SK-N-SH (cell line): ENCODE results near the gene ABCC5. TPM values are rescaled to one million over a fixed set of nuclear protein-coding genes. Genes with fewer than 3 reads are reported as not detected.

Experiments
- CTCF ChIA-PET: fragments of 300-600, 350-600 bp; formaldehyde crosslinking; extraction: SDS; loops from one replicate; lab custom pipeline; 2021; lab: Yijun Ruan, JAX
- POLR2A ChIA-PET: fragments of 350-600 bp; sonication (Branson Sonifier 250); formaldehyde crosslinking; extraction: SDS; loops from one replicate; lab custom pipeline; 2020; ENCODE audit warnings: antibody characterized with exemption, inconsistent platforms; lab: Yijun Ruan, JAX
- DNase-seq: peaks from one replicate; pipeline ENCODE4 v3.0.0; 2012
- H2AFZ ChIP-seq: fragments of 200-600 bp; sonication (generic); 2 replicates; pipeline ENCODE4 v1.8.1; 2016; ENCODE audit warnings: antibody characterized with exemption, mild to moderate bottlenecking, low read depth
- H3F3A ChIP-seq: fragments of 200-600 bp; sonication (generic); replicated peaks from 2 replicates; pipeline ENCODE3; 2016; ENCODE audit warnings: antibody characterized with exemption, mild to moderate bottlenecking; ENCODE audit not compliant: insufficient read depth
- H3K27ac ChIP-seq, 2 experiments: fragments of 200-500 bp in 1 of 2; fragments of 200-600 bp in 1 of 2; sonication (Bioruptor generic) in 1 of 2; sonication (generic), shearing (Covaris generic) in 1 of 2; 2 replicates each; pipeline versions ENCODE4 v1.5.1 to v1.6.1; 2014 to 2016; ENCODE audit warnings: low read depth in 2 of 2, inconsistent platforms in 1 of 2, low read length in 1 of 2, mild to moderate bottlenecking in 1 of 2, mixed read lengths in 1 of 2
- H3K27me3 ChIP-seq: fragments of 200-600 bp; sonication (generic), shearing (Covaris generic); 2 replicates; pipeline ENCODE4 v1.6.1; 2016; ENCODE audit warnings: mixed run types; ENCODE audit not compliant: insufficient read depth
- H3K36me3 ChIP-seq, 2 experiments: fragments of 200-500 bp in 1 of 2; fragments of 200-600 bp in 1 of 2; sonication (Bioruptor generic) in 1 of 2; sonication (generic) in 1 of 2; replicated peaks in 1 of 2; 2 replicates each; pipeline versions ENCODE3 to v1.5.1; 2014 to 2016; ENCODE audit warnings: low read length in 1 of 2, mild to moderate bottlenecking in 1 of 2; ENCODE audit not compliant: insufficient read depth in 2 of 2, control insufficient read depth in 1 of 2
- H3K4me1 ChIP-seq, 2 experiments: fragments of 200-500 bp in 1 of 2; fragments of 200-600 bp in 1 of 2; sonication (Bioruptor generic) in 1 of 2; sonication (generic), shearing (Covaris generic) in 1 of 2; 2 replicates each; pipeline versions ENCODE4 v1.5.1 to v1.6.1; 2014 to 2016; ENCODE audit warnings: low read depth in 1 of 2, low read length in 1 of 2, mixed run types in 1 of 2; ENCODE audit not compliant: insufficient read depth in 2 of 2, control insufficient read depth in 1 of 2
- H3K4me2 ChIP-seq: fragments of 200-600 bp; sonication (generic), shearing (Covaris generic); 2 replicates; pipeline ENCODE4 v1.6.1; 2017; ENCODE audit warnings: mixed run types
- H3K4me3 ChIP-seq, 2 experiments: fragments of 200-500 bp in 1 of 2; fragments of 200-600 bp in 1 of 2; sonication (Bioruptor generic) in 1 of 2; sonication (generic), shearing (Covaris generic) in 1 of 2; 2 replicates each; pipeline versions ENCODE4 v1.5.1 to v1.8.1; 2014 to 2016; ENCODE audit warnings: low read depth in 2 of 2, inconsistent platforms in 1 of 2, low read length in 1 of 2, mild to moderate bottlenecking in 1 of 2, mixed read lengths in 1 of 2, moderate library complexity in 1 of 2
- H3K79me2 ChIP-seq: fragments of 200-600 bp; sonication (generic); 2 replicates; pipeline ENCODE4 v1.8.1; 2017; ENCODE audit warnings: mild to moderate bottlenecking; ENCODE audit not compliant: insufficient read depth
- H3K9ac ChIP-seq: fragments of 200-600 bp; sonication (generic); 2 replicates; pipeline ENCODE4 v1.6.1; 2017; ENCODE audit warnings: mixed run types
- H3K9me2 ChIP-seq: fragments of 200-600 bp; sonication (generic); 2 replicates; pipeline ENCODE4 v1.6.1; 2017; ENCODE audit warnings: mixed run types
- H3K9me3 ChIP-seq: fragments of 200-600 bp; sonication (generic); 2 replicates; pipeline ENCODE4 v1.6.1; 2017; ENCODE audit warnings: mixed run types, mild to moderate bottlenecking, moderate library complexity
- H4K20me1 ChIP-seq: fragments of 200-600 bp; sonication (generic); 2 replicates; pipeline ENCODE4 v1.6.1; 2017; ENCODE audit warnings: mild to moderate bottlenecking, mixed run types; ENCODE audit not compliant: insufficient read depth
- ELF1 ChIP-seq: IDR thresholded peaks from 2 replicates; pipeline ENCODE4 v1.4.0; 2012
- EP300 ChIP-seq, 2 experiments: IDR thresholded peaks; 2 replicates each; pipeline versions ENCODE4 v1.4.0 to v1.6.1; 2012; ENCODE audit warnings: borderline replicate concordance in 1 of 2, low read depth in 1 of 2, low read length in 1 of 2
- FOSL2 ChIP-seq: IDR thresholded peaks from 2 replicates; pipeline ENCODE4 v1.4.0; 2012; ENCODE audit warnings: low read depth, mild to moderate bottlenecking, moderate library complexity, borderline replicate concordance
- FOXJ3 ChIP-seq: sonication (generic); formaldehyde crosslinking; IDR thresholded peaks from 2 replicates; pipeline ENCODE4 v1.5.1; 2020; ENCODE audit warnings: mild to moderate bottlenecking, missing genetic modification reagents
- FOXM1 ChIP-seq: IDR thresholded peaks from 2 replicates; pipeline ENCODE4 v1.4.0; 2012; ENCODE audit warnings: low read depth, mild to moderate bottlenecking
- GABPA ChIP-seq: IDR thresholded peaks from 2 replicates; pipeline ENCODE4 v1.4.0; 2012; ENCODE audit warnings: low read depth, mild to moderate bottlenecking
- GATA2 ChIP-seq: sonication (generic); formaldehyde crosslinking; IDR thresholded peaks from 2 replicates; pipeline ENCODE4 v1.5.0; 2020; ENCODE audit warnings: mild to moderate bottlenecking, missing genetic modification reagents
- JUND ChIP-seq: IDR thresholded peaks from 2 replicates; pipeline ENCODE4 v1.4.0; 2012
- MAX ChIP-seq: IDR thresholded peaks from 2 replicates; pipeline ENCODE4 v1.4.0; 2012; ENCODE audit warnings: low read depth
- MEF2A ChIP-seq: IDR thresholded peaks from 2 replicates; pipeline ENCODE4 v1.4.0; 2012; ENCODE audit warnings: low read depth, borderline replicate concordance
- POLR2AphosphoS5 ChIP-seq: IDR thresholded peaks from 2 replicates; pipeline ENCODE4 v1.6.1; 2012; ENCODE audit warnings: low read depth, low read length
- SMC3 ChIP-seq: IDR thresholded peaks from 2 replicates; pipeline ENCODE4 v1.6.1; 2012; ENCODE audit warnings: low read depth, low read length, improper control_type of control experiment
- TAF1 ChIP-seq: IDR thresholded peaks from 2 replicates; pipeline ENCODE4 v1.6.1; 2012; ENCODE audit warnings: low read depth, mild to moderate bottlenecking, low read length, moderate library complexity, borderline replicate concordance
- TCF12 ChIP-seq: IDR thresholded peaks from 2 replicates; pipeline ENCODE4 v1.4.0; 2012
- TEAD4 ChIP-seq: IDR thresholded peaks from 2 replicates; pipeline ENCODE4 v1.4.0; 2012; ENCODE audit warnings: mild to moderate bottlenecking, borderline replicate concordance; ENCODE audit not compliant: insufficient read depth
- USF1 ChIP-seq: IDR thresholded peaks from 2 replicates; pipeline ENCODE4 v1.4.0; 2012; ENCODE audit warnings: low read depth, borderline replicate concordance
- YY1 ChIP-seq: IDR thresholded peaks from 2 replicates; pipeline ENCODE4 v1.4.0; 2012; ENCODE audit warnings: low read depth, mild to moderate bottlenecking
- WGBS: methylation state at CpG from one replicate; pipeline ENCODE4 v1.1.6; 2017; ENCODE audit warnings: low lambda C conversion rate; 5-methylcytosine and 5-hydroxymethylcytosine counted together
- polyA plus RNA-seq, 3 experiments: library from polyadenylated mRNA; depleted of rRNA; stranded (reverse); fragments of >200 nt; gene quantifications; 2 replicates each; pipeline ENCODE4 v1.2.3, GENCODE V29; 2012
- TF ChIP-seq, protein P1 (sequence below): fragments of 200-600 bp; sonication (generic); IDR thresholded peaks from 2 replicates; pipeline ENCODE4 v1.6.1; 2017; ENCODE audit warnings: antibody characterized with exemption, mild to moderate bottlenecking, moderate library complexity
- TF ChIP-seq, protein P2 (sequence below): fragments of 150-350 bp; IDR thresholded peaks from 2 replicates; pipeline ENCODE4 v1.6.1; 2016; ENCODE audit warnings: mild to moderate bottlenecking, low read depth, low read length

Gene ABCC5
- polyA plus RNA-seq, 1 of the 3 experiments (the other 2 are of a cell fraction) = 25.9 TPM

DNA sequence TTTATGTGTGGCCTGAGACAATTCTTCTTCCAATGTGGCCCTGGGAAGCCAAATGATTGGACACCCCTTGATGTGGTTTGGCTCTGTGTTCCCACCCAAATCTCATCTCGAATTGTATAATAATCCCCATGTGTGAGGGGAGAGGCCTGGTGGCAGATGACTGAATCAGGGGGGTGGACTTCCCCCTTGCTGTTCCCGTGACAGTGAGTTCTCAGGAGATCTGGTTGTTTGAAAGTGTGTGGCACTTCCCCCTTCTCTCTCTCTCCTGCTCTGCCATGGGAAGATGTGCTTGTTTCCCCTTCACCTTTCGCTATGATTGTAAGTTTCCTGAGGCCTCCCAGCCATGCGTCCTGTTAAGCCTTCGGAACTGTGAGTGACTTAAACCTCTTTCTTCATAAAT lies 72.9 kb downstream of the ABCC5 start:
- H3K4me3 ChIP-seq = no peak overlapping the region
- no peaks in the 10 kb centered on the region for H3K9me2 ChIP-seq
- no peaks in the 10 kb centered on the region for H3K79me2 ChIP-seq
- no peak overlapping the region for H3K9ac ChIP-seq
- no peak for DNase-seq
- 90% methylated on average over 5 of the region's 5 CpGs for WGBS
- H3K27ac ChIP-seq = no peak overlapping the region
- no peaks in the 10 kb centered on the region for H3K27me3 ChIP-seq
- no peaks in the 10 kb centered on the region for H3K9me3 ChIP-seq
- ChIA-PET POLR2A (no interaction called here), CTCF (interaction anchor here (1.5 kb wide), 1 partner anchor 22 kb away, joined by 4 read pairs; no protein-coding TSS in a partner anchor)
- H3K4me2 ChIP-seq = no peak overlapping the region
- H2AFZ ChIP-seq = no peak overlapping the region
- peaks cover 27 to 59% of the 10 kb centered on the region in 2 experiments for H3K36me3 ChIP-seq
- H3K4me1 ChIP-seq = no peaks in the 10 kb centered on the region
- no peaks in the 10 kb centered on the region for H3F3A ChIP-seq
- H4K20me1 ChIP-seq = no peaks in the 10 kb centered on the region
- TF ChIP-seq FOSL2 (no peak), JUND (no peak)

GRCh38 chr3:183943739-183944138 lies 73.9 kb downstream of the ABCC5 start:
- no peak for DNase-seq
- no peak overlapping the region for H3K27ac ChIP-seq
- no peak overlapping the region for H3K4me3 ChIP-seq
- H3K79me2 ChIP-seq = no peaks in the 10 kb centered on the region
- H3F3A ChIP-seq = no peaks in the 10 kb centered on the region
- H3K36me3 ChIP-seq = peaks cover 25 to 53% of the 10 kb centered on the region in 2 experiments
- no peak overlapping the region for H2AFZ ChIP-seq
- no peaks in the 10 kb centered on the region for H4K20me1 ChIP-seq
- TF ChIP-seq, protein P1, sequence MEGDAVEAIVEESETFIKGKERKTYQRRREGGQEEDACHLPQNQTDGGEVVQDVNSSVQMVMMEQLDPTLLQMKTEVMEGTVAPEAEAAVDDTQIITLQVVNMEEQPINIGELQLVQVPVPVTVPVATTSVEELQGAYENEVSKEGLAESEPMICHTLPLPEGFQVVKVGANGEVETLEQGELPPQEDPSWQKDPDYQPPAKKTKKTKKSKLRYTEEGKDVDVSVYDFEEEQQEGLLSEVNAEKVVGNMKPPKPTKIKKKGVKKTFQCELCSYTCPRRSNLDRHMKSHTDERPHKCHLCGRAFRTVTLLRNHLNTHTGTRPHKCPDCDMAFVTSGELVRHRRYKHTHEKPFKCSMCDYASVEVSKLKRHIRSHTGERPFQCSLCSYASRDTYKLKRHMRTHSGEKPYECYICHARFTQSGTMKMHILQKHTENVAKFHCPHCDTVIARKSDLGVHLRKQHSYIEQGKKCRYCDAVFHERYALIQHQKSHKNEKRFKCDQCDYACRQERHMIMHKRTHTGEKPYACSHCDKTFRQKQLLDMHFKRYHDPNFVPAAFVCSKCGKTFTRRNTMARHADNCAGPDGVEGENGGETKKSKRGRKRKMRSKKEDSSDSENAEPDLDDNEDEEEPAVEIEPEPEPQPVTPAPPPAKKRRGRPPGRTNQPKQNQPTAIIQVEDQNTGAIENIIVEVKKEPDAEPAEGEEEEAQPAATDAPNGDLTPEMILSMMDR = no peak
- no peak for TF ChIP-seq TCF12
- no peak for TF ChIP-seq GABPA
- H3K4me1 ChIP-seq = no peaks in the 10 kb centered on the region
- H3K27me3 ChIP-seq = no peaks in the 10 kb centered on the region
- H3K4me2 ChIP-seq = no peak overlapping the region
- no peak overlapping the region for H3K9ac ChIP-seq
- CTCF ChIA-PET = interaction anchor here (1.5 to 1.6 kb wide), 2 partner anchors 21 to 26 kb away, joined by 4 read pairs; no protein-coding TSS in a partner anchor
- H3K9me2 ChIP-seq = no peaks in the 10 kb centered on the region
- POLR2A ChIA-PET = no interaction called here
- no peaks in the 10 kb centered on the region for H3K9me3 ChIP-seq
- WGBS = 98% methylated on average over 6 of the region's 6 CpGs

DNA sequence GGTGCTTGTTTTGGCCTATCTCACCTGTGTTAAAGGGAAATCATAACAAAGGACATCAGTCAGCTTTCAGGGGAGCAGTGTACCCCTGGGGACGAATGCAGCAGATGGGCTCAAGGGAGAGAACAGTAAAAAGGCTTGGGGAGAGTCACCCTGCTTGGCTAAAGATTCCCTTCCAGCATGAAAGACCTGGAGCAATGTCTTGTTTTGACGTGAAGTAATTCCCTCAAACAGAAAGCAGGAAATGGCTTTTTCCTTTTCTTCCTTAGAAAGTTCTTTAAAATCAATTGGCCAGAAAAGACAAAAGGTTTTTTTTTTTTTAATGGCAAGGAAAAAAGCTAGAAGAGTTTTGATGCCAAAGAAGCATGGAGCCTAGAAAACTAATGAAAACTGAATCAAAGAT lies 76.5 kb downstream of the ABCC5 start:
- H2AFZ ChIP-seq = no peak overlapping the region

More for the DNA sequence above, 76.5 kb downstream of the ABCC5 start:
- Histone ChIP-seq H3K9ac (no peak overlapping the region), H3K27ac (no peak overlapping the region), H3K9me3 (no peaks in the 10 kb centered on the region), H3K4me2 (no peak overlapping the region), H3K79me2 (no peaks in the 10 kb centered on the region), H3K27me3 (no peaks in the 10 kb centered on the region), H3K4me1 (no peaks in the 10 kb centered on the region), H3K4me3 (no peak overlapping the region), H3F3A (no peaks in the 10 kb centered on the region), H4K20me1 (no peaks in the 10 kb centered on the region), H3K9me2 (no peaks in the 10 kb centered on the region), H3K36me3 (peaks cover 18 to 42% of the 10 kb centered on the region in 2 experiments)
- TF ChIP-seq MEF2A = no peak
- no peak for TF ChIP-seq ELF1
- no peak for TF ChIP-seq YY1
- no peak for TF ChIP-seq EP300 (IDR thresholded peaks at IDR 0.05; ENCODE audit: borderline replicate concordance in 1 of 2, low read depth in 1 of 2, low read length in 1 of 2)
- no peak for TF ChIP-seq TEAD4
- TF ChIP-seq TAF1 = no peak
- TF ChIP-seq USF1 = no peak
- TF ChIP-seq FOXM1 = no peak
- no peak for TF ChIP-seq FOXJ3 (CRISPR knock-in tag)
- no peak for TF ChIP-seq SMC3
- no peak for TF ChIP-seq TCF12
- TF ChIP-seq MAX = no peak
- TF ChIP-seq, protein P2, sequence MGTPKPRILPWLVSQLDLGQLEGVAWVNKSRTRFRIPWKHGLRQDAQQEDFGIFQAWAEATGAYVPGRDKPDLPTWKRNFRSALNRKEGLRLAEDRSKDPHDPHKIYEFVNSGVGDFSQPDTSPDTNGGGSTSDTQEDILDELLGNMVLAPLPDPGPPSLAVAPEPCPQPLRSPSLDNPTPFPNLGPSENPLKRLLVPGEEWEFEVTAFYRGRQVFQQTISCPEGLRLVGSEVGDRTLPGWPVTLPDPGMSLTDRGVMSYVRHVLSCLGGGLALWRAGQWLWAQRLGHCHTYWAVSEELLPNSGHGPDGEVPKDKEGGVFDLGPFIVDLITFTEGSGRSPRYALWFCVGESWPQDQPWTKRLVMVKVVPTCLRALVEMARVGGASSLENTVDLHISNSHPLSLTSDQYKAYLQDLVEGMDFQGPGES = no peak
- TF ChIP-seq GATA2 (CRISPR knock-in tag) = no peak
- no peak for TF ChIP-seq POLR2AphosphoS5
- no peak for DNase-seq
- WGBS = 92% methylated on average over 2 of the region's 2 CpGs
- ChIA-PET CTCF (interaction anchor here (1.2 kb wide), 1 partner anchor 620 kb away, joined by 3 read pairs; no protein-coding TSS in a partner anchor), POLR2A (no interaction called here)
